HepG2 (cell line): ENCODE measurements around the gene GLRA1.

Source experiments
- CTCF ChIP-seq: sonication (generic); formaldehyde crosslinking; IDR thresholded peaks from 2 replicates; pipeline ENCODE4 v1.5.0; 2020; ENCODE audit warnings: mild to moderate bottlenecking, missing genetic modification reagents, moderate library complexity
- HNRNPUL1 ChIP-seq: fragments of 200-400 bp; formaldehyde crosslinking; IDR thresholded peaks from 2 replicates; pipeline ENCODE4 v1.6.1; 2017; ENCODE audit warnings: low read depth, mild to moderate bottlenecking, low read length, moderate library complexity
- RAD21 ChIP-seq: fragments of 450-650 bp; formaldehyde crosslinking; IDR thresholded peaks from 2 replicates; pipeline ENCODE4 v1.5.0; 2020; ENCODE audit warnings: mild to moderate bottlenecking
- RNF2 ChIP-seq: fragments of 450-650 bp; conservative IDR thresholded peaks from 2 replicates; pipeline ENCODE4 v1.6.1; 2016; ENCODE audit warnings: low read depth
- SP140L ChIP-seq: sonication (generic); formaldehyde crosslinking; IDR thresholded peaks from 2 replicates; pipeline ENCODE4 v1.4.0; 2020; ENCODE audit warnings: missing genetic modification reagents, borderline replicate concordance
- YY1 ChIP-seq: IDR thresholded peaks from 2 replicates; pipeline ENCODE4 v1.6.1; 2011; ENCODE audit warnings: low read length, low read depth, moderate library complexity, mild to moderate bottlenecking; ENCODE audit not compliant: insufficient read depth, insufficient replicate concordance
- ZNF275 ChIP-seq: sonication (generic); formaldehyde crosslinking; IDR thresholded peaks from 2 replicates; pipeline ENCODE4 v1.8.0; 2022; ENCODE audit warnings: missing genetic modification reagents, mild to moderate bottlenecking, inconsistent platforms, borderline replicate concordance
- ZNF704 ChIP-seq: sonication (generic); formaldehyde crosslinking; IDR thresholded peaks from 2 replicates; pipeline ENCODE4 v1.8.1; 2023; ENCODE audit warnings: mild to moderate bottlenecking, inconsistent platforms, moderate library complexity, missing genetic modification reagents, borderline replicate concordance

- TF ChIP-seq CTCF (CRISPR knock-in tag) (no peak), ZNF704 (CRISPR knock-in tag) (no peak), YY1 (no peak), RNF2 (no peak), RAD21 (CRISPR knock-in tag) (no peak), ZNF275 (CRISPR knock-in tag) (no peak), SP140L (CRISPR knock-in tag) (no peak), HNRNPUL1 (no peak)
Observed at GRCh38 chr5:151863566-151863965, 61.1 kb downstream of the GLRA1 start.
